HG02981 (cell line): ENCODE results near the gene ASTN2.

ENCODE experiments used
- ATAC-seq: cut with Tn5 transposase; IDR thresholded peaks from one replicate; pipeline ENCODE4 v1.9.1; 2021; ENCODE audit warnings: mild to moderate bottlenecking, moderate library complexity; ENCODE audit not compliant: unreplicated experiment

Gene ASTN2

DNA sequence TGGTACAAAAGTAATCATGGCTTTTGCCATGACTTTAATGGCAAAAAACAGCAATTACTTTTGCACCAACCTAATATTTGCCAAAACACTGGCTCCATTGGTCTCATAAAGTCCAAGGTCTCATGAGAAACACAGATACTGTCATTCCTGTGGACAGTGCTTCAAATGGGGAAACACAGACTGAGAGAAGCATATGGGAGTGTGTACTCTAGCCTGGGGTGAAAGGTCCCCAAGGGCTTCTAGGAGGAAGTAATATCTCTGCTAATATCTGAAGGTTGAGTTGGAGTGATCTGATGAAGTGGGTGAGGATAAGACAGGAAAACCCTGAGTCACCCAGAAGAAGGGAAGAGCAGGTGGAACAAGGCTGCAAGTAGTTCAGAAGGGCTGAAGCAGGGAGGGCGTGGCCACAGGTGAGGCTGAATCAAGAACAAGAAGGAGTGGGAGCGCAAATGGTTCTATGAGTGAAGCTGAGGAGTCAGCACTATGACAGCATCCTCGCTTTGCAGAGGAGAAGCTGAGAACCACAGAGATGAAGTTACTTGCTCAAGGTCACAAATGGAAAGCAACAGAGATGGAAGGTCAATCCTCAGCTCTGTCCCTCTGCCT, 164.1 kb downstream of the ASTN2 start:
- no peak for ATAC-seq

DNA sequence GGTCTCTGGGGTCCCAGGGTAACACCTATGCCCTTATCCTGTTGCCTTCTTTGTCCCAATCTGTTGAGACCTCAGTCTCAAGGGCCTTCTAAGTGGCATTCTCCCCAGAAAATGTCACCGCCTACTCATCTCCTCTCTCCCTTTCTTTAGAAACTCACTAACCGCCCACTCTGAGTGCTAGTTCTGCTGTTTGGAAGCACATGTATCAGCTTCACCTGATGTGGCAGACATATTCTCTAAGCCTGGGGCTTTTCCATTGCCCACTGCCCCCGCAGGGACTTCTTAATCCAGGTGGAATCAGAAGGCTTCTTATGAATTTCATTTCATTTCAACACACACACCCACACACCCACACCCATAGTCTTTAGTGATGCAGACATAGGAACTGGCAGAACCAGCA, 165.1 kb downstream of the ASTN2 start:
- ATAC-seq, result no peak

DNA sequence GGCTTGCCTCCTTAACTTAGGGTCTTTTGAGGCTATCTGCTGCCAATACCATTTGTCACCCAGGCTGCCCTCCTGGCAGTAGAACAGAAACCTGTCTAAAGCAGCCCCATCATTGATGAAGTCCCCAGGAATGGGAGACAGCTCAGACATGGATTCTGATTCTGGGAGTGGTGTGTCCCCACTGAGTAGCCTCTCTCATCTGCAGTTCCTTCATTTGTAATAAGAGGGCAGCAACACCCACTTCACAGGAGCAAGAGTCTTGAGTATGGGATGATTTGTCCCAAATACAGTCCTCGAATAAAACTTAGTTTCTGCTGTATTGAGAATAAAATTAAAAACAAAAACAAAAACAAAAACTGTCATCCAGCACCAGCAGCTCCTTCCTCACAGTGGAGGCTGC, 167.6 kb downstream of the ASTN2 start:
- ATAC-seq, result no peak

DNA sequence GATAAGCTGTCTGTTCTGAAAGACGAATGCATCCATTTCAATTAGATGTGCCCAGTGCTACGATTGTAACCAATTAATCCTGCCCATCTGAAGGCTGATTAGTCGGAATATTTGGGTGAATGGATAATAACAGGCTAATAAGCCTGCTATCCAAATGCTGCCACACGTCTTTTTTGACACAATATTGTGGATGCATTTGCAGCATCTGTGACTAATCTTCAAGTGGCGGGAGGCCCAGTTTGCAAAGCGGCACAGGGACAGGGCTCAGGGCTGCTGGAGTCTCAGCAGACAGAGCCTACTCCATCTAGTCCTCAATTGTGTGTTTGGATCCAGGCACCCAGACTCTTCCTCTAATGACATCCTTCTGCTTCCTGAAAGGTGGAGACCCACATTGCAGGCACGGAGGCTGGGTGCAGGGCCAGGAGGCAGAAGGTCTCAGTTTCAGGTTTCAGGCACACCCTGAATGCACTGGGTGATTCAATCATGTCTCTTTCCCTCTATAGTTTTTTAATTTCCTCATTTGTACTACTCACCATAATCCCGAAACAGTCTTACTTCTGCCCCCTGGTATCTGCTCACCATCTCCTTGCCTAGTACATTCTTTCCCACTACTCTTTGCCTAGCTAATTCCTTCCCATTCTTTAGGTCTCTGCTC, 169.6 kb downstream of the ASTN2 start:
- ATAC-seq, result no peak

DNA sequence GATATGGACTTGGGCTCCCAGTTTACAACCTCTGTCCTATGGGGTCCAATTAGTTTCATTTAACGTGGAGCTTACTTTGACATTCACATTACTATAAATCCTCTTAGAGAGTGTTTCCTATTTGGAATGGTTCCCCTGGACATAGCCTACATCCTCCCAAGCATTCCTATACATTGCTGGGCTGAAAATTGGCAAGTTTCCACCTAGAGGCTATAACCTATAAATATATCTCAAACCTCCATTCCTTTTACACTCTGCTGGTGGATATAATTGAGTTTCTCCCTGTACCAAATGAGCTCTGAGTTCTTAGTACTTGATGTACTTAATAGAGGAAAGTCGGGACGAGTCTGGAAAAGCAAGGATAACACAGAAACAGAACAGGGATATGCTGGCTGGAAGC, 172.8 kb downstream of the ASTN2 start:
- ATAC-seq, result no peak

DNA sequence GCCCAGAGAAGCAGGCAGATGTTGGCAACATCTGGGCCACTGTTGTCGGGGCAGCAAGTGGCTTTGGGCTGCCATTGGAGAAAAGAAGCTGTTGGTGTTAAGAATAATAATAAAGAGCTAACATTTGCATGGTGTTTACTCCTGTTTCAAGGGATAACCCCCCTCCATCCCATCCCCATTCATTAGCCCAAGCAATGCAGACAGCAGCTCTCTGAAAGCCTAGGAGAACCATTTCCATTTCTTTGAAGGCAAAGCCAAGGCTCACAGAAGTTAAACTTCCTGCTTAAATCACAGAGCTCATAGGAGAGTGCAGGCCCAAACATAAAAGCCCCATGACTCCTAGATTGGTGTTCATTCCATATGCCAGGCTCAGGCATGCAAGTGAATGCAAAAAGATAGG, 175.4 kb downstream of the ASTN2 start:
- ATAC-seq, result no peak

DNA sequence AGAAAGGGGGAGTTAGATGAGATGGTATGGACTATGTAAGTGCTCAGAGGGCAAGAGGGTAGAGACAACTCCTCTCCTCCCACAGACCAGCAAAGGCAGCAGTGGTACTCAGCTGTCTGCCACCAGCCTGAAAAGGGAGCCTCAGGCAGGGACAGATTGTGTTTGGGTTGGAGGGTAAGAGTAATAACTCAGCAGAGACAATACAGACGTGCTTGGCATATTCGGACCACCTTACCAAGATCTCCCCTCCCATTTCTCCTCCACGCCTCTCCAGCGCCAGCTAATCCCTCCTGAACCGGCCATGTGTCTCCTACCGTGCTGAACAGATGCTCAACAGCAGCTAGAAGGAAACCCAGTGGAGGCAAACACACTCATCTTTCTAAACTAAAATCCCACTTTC, 180.8 kb downstream of the ASTN2 start:
- no peak for ATAC-seq

DNA sequence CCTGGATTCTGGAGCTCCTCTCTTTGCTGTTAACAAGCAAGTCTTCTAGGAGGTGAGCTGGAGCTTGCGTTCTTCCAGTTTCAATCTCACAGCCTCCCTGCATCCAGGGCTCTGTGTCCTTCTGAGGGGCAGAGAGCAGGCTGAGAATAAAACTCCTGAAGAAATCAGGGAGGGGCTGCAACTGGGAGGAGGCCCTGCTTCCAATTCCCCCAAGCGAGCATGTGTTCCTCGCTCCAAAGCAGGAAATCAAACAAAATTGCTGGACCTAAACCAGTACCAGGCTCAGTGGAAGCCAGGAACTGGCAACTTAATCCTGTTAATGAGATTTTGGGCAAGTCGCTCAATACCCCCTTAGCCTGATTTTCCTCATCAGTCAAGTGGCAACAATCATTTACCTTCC, 181.8 kb downstream of the ASTN2 start:
- no peak for ATAC-seq

DNA sequence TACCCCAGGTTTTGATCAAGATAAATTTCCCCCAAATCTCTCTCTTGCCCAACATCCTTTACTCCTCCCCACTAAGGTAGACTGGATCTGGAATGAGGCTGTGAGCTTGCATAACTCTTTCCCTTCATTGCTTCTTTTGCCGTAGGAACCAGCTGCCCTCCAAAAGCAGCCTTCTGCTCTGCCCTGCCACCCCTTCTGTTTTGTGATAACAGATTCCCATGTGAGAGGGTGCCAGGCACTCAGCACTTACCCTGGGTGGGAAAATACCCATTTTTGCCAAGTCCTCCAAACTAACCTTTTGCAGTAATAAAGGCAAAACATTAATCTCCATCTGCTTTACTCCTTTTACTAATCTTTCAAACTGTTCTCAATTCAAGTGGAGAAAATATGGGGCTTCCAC, 182.6 kb downstream of the ASTN2 start:
- no peak for ATAC-seq

DNA sequence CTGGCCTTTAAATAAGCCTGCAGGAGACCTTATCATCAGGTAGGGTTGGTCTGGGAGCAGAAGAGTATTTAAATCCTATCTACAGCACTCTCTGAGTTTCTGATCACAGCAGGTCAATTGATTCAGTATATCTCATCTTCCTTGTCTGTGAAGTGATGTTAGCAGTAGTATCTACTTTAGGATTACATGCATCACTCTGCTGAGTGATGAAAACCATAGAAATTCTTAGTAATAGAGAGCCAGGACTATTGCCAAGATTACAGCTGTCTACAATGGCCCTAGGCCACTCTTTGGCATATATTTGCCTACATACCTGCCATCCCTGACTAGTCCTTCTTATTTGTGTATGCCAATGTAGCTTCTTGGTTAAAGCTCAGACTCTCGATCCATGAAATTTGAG, 183.8 kb downstream of the ASTN2 start:
- ATAC-seq, result no peak

DNA sequence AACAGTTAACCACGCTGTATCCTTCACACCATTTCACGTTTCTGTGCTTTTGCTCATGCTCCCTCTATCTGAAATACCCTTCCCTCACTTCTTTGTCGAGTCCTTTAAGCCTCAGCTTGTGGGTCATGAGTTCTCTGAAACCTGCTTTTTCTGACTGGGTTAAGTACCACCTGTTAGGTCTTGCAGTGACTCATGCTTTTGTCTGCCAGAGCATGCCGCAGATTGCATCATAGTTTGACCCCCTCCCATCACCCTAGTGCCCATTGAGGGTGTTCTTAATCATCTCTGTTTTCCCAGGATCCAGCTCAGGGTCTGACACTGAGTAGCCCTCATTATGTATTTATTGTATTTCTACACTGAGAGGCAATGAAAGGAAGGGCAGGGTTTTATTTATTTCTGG, 190.2 kb downstream of the ASTN2 start:
- ATAC-seq, result no peak

DNA sequence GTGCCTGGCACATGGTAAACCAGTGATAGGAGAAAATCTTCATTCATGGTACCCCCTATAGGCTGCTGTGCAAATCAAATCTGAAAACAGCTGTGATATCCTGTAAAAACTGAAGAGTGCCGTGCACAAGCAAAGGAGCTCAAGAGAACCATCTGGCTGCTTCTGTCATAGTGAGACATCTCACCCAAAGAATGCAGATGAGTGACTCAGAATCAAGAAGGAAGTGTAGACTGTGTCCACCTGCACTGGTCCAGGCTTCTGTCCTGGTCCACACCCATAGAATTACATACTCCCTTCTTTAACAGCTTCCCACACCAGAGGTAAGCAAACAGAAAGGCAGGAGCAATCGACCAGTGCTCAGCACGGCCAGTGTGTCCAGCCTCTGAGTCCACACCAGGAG, 195.9 kb downstream of the ASTN2 start:
- ATAC-seq, result no peak

DNA sequence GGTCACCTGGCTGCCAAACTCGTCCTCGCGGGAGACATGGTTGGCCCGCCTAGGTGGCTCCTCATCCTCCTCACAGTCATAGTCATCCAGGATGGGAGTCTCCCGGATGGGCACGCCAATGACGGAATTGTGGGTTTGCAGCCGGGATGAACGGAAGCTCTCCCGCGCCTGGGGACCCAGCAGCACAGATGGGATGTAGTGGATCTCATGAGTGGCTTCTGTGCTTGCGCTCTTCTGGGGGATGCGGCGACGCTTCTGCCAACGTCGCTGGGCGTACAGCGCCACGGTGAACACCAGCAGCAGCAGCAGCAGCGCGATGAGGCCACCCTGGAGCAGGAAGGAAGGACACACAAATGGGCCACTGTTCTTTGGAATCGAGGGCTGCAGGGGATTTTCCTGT, 200.4 kb downstream of the ASTN2 start:
- ATAC-seq, result no peak

DNA sequence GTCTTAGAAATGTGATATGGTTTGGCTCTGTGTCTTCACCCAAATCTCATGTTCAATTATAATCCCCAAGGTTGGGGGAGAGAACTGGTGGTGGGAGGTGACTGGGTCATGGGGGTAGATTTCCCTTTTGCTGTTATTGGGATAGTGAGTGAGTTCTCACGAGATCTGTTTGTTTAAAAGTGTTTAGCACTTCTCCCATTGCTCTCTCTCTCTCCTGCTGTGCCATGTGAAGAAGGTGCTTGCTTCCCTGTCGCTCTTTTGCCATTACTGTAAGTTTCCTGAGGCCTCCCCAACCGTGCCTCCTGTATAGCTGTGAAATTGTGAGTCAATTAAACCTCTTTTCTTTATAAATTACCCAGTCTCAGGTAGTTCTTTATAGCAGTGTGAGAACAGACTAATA, 203.6 kb downstream of the ASTN2 start:
- ATAC-seq, result no peak

DNA sequence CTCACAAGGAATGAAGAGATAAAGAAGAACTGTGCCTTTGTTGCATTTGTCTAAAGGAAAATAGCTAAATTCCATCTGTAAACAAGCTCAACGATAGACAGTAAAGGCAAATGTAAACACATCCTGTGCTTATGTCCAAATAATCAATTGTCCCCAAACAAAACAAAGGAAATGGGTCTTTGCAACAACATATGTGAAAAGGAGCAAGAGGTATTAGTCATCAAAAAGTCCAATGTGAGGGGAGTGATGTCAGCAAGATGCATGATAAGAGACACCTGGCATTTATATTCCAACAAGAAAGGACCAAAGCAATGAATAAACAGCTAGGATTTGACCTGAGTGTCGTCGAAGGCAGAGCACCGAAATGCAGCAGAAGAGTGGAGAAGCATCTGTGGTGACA, 209.1 kb downstream of the ASTN2 start:
- ATAC-seq, result no peak

DNA sequence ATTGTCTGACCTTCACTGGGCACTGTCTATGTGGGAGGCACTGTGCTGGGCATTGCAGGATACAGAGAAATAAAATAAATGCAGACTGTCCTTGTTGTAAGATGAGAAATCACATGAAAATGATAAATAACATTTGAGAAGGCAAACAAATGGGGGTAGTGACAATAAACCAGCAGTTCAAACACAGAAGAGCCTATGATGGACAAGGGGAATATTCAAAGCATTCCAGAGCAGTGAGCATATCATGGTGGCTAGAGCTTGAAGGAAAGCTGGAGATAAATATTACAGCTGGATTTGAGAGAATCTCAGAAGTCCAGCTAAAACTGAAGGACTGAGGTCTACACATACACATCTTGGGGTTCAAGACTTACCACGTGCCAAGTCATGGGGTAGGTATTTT, 209.9 kb downstream of the ASTN2 start:
- no peak for ATAC-seq

DNA sequence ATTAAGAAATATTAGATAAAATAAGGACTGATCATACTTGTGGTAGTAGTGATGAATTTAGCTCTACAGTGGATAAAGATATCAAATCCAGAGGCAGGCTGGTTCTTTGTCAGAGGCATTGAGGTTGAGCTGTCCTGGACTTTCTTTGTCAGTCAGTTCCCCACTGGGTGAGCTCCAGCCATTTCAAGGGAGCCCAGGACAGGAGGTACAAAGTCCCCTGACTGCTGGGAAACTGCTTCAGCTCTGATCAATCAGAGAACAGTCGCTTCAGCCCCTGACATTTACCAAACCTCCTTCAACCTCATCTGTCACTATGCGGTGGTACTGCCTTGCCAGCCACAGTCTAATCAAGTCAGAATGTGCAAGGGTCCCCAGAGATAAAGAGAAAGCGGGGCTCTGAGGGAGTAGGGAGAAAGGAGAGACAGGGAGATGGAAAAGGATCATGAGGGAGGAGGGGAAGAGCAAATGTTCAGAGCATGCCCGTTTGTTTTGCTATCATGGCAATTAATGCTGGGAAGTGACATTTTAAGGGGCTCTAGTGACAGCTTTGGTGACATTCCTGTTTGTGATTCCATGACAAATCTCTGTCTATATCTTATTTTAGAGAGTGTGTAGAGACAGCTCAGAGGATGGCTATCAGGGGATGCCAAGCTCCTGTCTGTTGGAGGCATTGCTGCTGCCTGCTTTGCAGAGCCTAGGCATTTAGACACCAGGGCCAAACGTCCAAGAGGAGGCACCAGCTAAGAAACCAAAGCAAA, 223.2 kb downstream of the ASTN2 start:
- no peak for ATAC-seq

DNA sequence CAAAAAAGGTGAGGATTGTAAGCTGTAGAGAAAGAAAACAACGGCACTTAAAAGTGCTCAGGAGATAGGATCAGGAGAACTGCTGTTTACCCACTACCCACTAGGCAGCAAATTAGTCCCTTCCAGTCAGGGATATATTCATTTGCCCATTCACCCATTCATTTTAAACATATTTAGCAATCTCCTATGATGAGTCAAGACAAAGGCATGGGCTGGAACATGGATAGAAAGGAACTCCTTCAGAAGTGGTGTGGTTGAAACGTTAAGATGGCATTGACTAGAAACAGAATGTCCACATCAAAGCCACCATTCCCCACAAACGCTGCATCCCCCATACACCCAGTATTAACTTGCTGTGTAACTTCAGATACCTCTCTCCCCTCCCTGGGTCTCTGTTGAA, 225.7 kb downstream of the ASTN2 start:
- ATAC-seq, result no peak

DNA sequence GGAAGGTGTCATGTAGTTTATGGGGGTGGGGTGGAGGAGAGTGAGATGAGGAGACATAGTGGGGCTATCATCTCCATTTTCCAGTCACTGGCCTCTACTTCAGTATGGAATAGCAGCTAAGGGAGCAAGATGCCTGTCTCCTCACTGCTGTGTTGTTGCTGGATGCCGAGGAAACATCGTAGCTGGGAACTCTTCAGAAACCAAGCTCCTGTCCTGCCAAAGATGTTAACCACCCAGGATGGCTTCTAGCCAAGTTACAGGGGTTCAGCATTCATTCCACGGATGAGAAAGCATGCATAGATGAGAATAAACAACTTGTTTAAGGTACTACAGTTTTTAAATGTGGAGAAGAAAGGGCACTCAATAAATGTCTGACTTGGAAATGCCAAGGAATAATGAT, 226.5 kb downstream of the ASTN2 start:
- ATAC-seq, result no peak

DNA sequence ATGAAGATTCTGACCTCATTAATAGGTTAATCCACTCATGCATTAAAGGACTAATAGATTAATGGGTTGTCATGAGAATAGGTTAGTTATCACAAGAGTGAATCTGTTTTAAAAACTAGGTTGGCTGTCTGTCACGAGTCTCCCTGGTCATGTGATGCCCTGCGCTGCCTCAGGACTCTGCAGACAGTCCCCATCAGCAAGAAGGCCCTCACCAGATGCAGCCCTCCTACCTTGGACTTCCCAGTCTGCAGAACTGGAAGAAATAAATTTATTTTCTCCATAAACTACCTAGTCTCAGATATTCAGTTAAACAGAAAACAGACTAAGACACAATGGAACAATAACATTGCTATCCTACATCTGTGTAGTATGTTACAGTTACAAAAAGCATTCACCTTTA, 227.4 kb downstream of the ASTN2 start:
- ATAC-seq, result no peak

DNA sequence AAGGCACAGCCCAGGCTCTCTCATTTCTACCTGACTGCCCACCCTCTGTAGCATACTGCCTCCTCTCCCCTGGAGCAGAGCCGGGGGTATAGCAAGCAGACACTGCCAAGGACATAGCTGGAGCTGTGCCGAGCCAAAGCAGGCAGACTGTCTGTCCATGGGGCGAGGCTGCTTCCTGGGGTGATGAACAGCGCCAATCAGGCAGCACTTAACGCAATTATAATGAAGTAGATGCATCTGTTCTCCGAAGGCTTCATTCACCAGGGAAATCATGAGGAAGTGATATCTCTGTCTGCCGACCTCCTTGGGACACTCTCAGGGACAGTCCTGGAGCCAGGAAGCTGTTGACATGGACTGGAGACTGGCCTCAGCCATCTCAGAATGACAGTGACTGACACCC, 230.7 kb downstream of the ASTN2 start:
- no peak for ATAC-seq

DNA sequence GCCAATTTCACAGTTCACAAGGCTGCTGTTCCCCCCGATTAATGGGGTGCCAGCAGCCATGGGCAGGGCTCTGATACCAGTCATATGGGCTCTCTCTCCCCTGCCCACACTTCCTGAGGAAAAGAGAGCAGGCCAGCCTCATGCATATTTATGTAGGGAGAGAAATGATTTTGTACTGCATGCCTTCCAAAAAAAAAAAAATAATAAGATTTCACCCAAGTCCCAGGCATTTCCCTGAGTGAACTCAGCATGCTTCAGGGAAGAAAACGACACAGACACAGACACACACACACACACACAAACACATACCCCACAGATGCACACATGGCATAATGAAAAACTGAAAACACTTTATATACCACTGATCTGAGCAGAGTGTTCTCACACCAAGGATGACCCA, 232.8 kb downstream of the ASTN2 start:
- no peak for ATAC-seq
